IMR-90 (cell line): ENCODE results near the gene GLRX5. TPM values are rescaled to one million over a fixed set of nuclear protein-coding genes. Genes with fewer than 3 reads are reported as not detected.

Experiments
- ATAC-seq: fragments of 200-7000 bp; cut with Tn5 transposase; 2 replicates; pipeline ENCODE4 v1.9.1; 2020; ENCODE audit warnings: low read depth, mild to moderate bottlenecking, moderate library complexity
- BruUV-seq: library from RNA; stranded (reverse); fragments of 400-500 nt; replicated peaks from 2 replicates; lab custom pipeline; 2021; lab: Mats Ljungman, UMichigan
- CTCF ChIA-PET: fragments of 300-600 bp; formaldehyde crosslinking; extraction: SDS; loops from one replicate; lab custom pipeline; 2021; ENCODE audit warnings: antibody characterized with exemption; lab: Yijun Ruan, JAX
- POLR2A ChIA-PET: fragments of 300-600 bp; sonication (Branson Sonifier 250); formaldehyde crosslinking; loops from one replicate; lab custom pipeline; 2022; ENCODE audit warnings: antibody characterized with exemption; ENCODE audit not compliant: unreplicated experiment; lab: Charles Lee
- DNase-seq: peaks from one replicate; pipeline ENCODE4 v3.0.0; 2013
- H2AFZ ChIP-seq: replicated peaks from 2 replicates; pipeline ENCODE3; 2013; ENCODE audit warnings: low read length, mild to moderate bottlenecking; ENCODE audit not compliant: poor library complexity
- H2AK5ac ChIP-seq: 2 replicates; pipeline ENCODE4 v1.6.1; 2013; ENCODE audit warnings: low read depth, low read length, inconsistent platforms
- H2AK9ac ChIP-seq: replicated peaks from 2 replicates; pipeline ENCODE3; 2013; ENCODE audit warnings: mild to moderate bottlenecking, low read depth, low read length, moderate library complexity; ENCODE audit not compliant: poor library complexity
- H2BK120ac ChIP-seq: 2 replicates; pipeline ENCODE4 v1.6.1; 2013; ENCODE audit warnings: low read depth, low read length, inconsistent platforms
- H2BK15ac ChIP-seq: 3 replicates; pipeline ENCODE4 v1.6.1; 2013; ENCODE audit warnings: low read depth, low read length, inconsistent platforms
- H2BK20ac ChIP-seq: 2 replicates; pipeline ENCODE4 v1.6.1; 2013; ENCODE audit warnings: low read depth, mild to moderate bottlenecking, inconsistent platforms, low read length, moderate library complexity
- H2BK5ac ChIP-seq: 2 replicates; pipeline ENCODE4 v1.6.1; 2013; ENCODE audit warnings: mild to moderate bottlenecking, low read depth, low read length, inconsistent platforms; ENCODE audit not compliant: poor library complexity, severe bottlenecking
- H3K14ac ChIP-seq: replicated peaks from 2 replicates; pipeline ENCODE4 v1.6.1; 2013; ENCODE audit warnings: low read depth, low read length, inconsistent platforms
- H3K18ac ChIP-seq: 2 replicates; pipeline ENCODE4 v1.6.1; 2013; ENCODE audit warnings: low read depth, low read length, control low read depth
- H3K23ac ChIP-seq: 2 replicates; pipeline ENCODE4 v1.6.1; 2013; ENCODE audit warnings: low read depth, low read length, inconsistent platforms
- H3K27ac ChIP-seq: 2 replicates; pipeline ENCODE4 v1.5.1; 2013; ENCODE audit warnings: mild to moderate bottlenecking, control low read depth, low read length; ENCODE audit not compliant: insufficient read depth
- H3K27me3 ChIP-seq: 2 replicates; pipeline ENCODE4 v1.6.1; 2013; ENCODE audit warnings: low read length; ENCODE audit not compliant: control insufficient read depth, insufficient read depth
- H3K36me3 ChIP-seq: 2 replicates; pipeline ENCODE4 v1.6.1; 2013; ENCODE audit warnings: low read length, mixed read lengths; ENCODE audit not compliant: control insufficient read depth, insufficient read depth
- H3K4ac ChIP-seq: 2 replicates; pipeline ENCODE4 v1.6.1; 2013; ENCODE audit warnings: low read depth, low read length, inconsistent platforms
- H3K4me1 ChIP-seq: 2 replicates; pipeline ENCODE4 v1.6.1; 2013; ENCODE audit warnings: low read length, mixed read lengths; ENCODE audit not compliant: control insufficient read depth, insufficient read depth
- H3K4me2 ChIP-seq: 2 replicates; pipeline ENCODE4 v1.6.1; 2013; ENCODE audit warnings: low read depth, mild to moderate bottlenecking, control low read depth, low read length, moderate library complexity
- H3K4me3 ChIP-seq: 2 replicates; pipeline ENCODE4 v1.5.1; 2013; ENCODE audit warnings: low read depth, mild to moderate bottlenecking, control low read depth, low read length, moderate library complexity; ENCODE audit not compliant: insufficient read depth
- H3K56ac ChIP-seq: 2 replicates; pipeline ENCODE4 v1.6.1; 2013; ENCODE audit warnings: low read length, inconsistent platforms; ENCODE audit not compliant: insufficient read depth; ENCODE audit errors: extremely low read depth
- H3K79me1 ChIP-seq, 2 experiments: 2 replicates each; pipeline ENCODE4 v1.6.1; 2013; ENCODE audit warnings: low read length in 2 of 2, inconsistent platforms in 1 of 2, low read depth in 1 of 2
- H3K9ac ChIP-seq: 2 replicates; pipeline ENCODE4 v1.6.1; 2013; ENCODE audit warnings: low read depth, low read length, control low read depth
- H3K9me1 ChIP-seq: 2 replicates; pipeline ENCODE4 v1.6.1; 2013; ENCODE audit warnings: low read length, inconsistent platforms; ENCODE audit not compliant: insufficient read depth
- H3K9me3 ChIP-seq: 2 replicates; pipeline ENCODE4 v1.6.1; 2013; ENCODE audit warnings: low read length; ENCODE audit not compliant: control insufficient read depth, insufficient read depth
- H4K20me1 ChIP-seq: 2 replicates; pipeline ENCODE4 v1.6.1; 2013; ENCODE audit warnings: low read length, inconsistent platforms; ENCODE audit not compliant: insufficient read depth
- H4K5ac ChIP-seq: 2 replicates; pipeline ENCODE4 v1.6.1; 2013; ENCODE audit warnings: mild to moderate bottlenecking, low read depth, low read length, control low read depth
- H4K8ac ChIP-seq, 2 experiments: 2 replicates each; pipeline ENCODE4 v1.6.1; 2013; ENCODE audit warnings: low read depth in 2 of 2, low read length in 2 of 2, control low read depth in 1 of 2, inconsistent platforms in 1 of 2
- H4K91ac ChIP-seq: 2 replicates; pipeline ENCODE4 v1.6.1; 2013; ENCODE audit warnings: low read depth, low read length, inconsistent platforms; ENCODE audit not compliant: insufficient read depth
- CHD1 ChIP-seq: IDR thresholded peaks from 2 replicates; pipeline ENCODE4 v1.6.1; 2012; ENCODE audit warnings: low read depth, low read length, improper control_type of control experiment
- FOS ChIP-seq: fragments of 150-350 bp; IDR thresholded peaks from 2 replicates; pipeline ENCODE4 v1.6.1; 2016; ENCODE audit warnings: low read depth, low read length
- MAFK ChIP-seq: IDR thresholded peaks from 2 replicates; pipeline ENCODE4 v1.6.1; 2012; ENCODE audit warnings: low read depth, low read length, improper control_type of control experiment
- MAZ ChIP-seq: IDR thresholded peaks from 2 replicates; pipeline ENCODE4 v1.6.1; 2012; ENCODE audit warnings: low read depth, mild to moderate bottlenecking, low read length, improper control_type of control experiment, moderate library complexity, borderline replicate concordance
- NFE2L2 ChIP-seq: fragments of 150-350 bp; IDR thresholded peaks from 2 replicates; pipeline ENCODE4 v1.6.1; 2016; ENCODE audit warnings: low read depth, mild to moderate bottlenecking, low read length
- POLR2A ChIP-seq: IDR thresholded peaks from 2 replicates; pipeline ENCODE4 v1.6.1; 2012; ENCODE audit warnings: mild to moderate bottlenecking, low read depth, low read length
- RAD21 ChIP-seq: IDR thresholded peaks from 2 replicates; pipeline ENCODE4 v1.6.1; 2012; ENCODE audit warnings: low read length, improper control_type of control experiment
- SMC3 ChIP-seq: fragments of 150-350 bp; IDR thresholded peaks from 2 replicates; pipeline ENCODE4 v1.6.1; 2016; ENCODE audit warnings: low read depth, mild to moderate bottlenecking, antibody characterized with exemption, low read length, moderate library complexity
- WGBS, 2 experiments: methylation state at CpG; one replicate each; pipeline versions ENCODE4 v1.1.5 to v1.1.7; 2013; ENCODE audit warnings: missing lambda C conversion rate in 2 of 2; ENCODE audit not compliant: insufficient read length in 1 of 2; ENCODE audit errors: extremely low coverage in 2 of 2; 5-methylcytosine and 5-hydroxymethylcytosine counted together
- dilution Hi-C: fragments of 300-500 bp; cut with HindIII; formaldehyde crosslinking; loops from one replicate; pipeline ENCODE4 v1.14.3; 2018; ENCODE audit warnings: low sequenced_read_pairs; ENCODE audit not compliant: unreplicated experiment
- in situ Hi-C: fragments of 300-500 bp; cut with MboI; formaldehyde crosslinking; loops from 3 replicates; pipeline ENCODE4 v1.14.3; 2019; ENCODE audit warnings: low sequenced_read_pairs, inconsistent platforms, mixed read lengths
- intact Hi-C: fragments of 100-400 bp; cut with micrococcal nuclease; formaldehyde crosslinking; loops from 2 replicates; pipeline ENCODE4 v1.10.0; 2022
- polyA plus RNA-seq, 3 experiments: library from polyadenylated mRNA; depleted of rRNA; stranded (reverse); fragments of >200 nt; gene quantifications; 2 replicates each; pipeline ENCODE4 v1.2.3, GENCODE V29; 2012; ENCODE audit warnings: low replicate concordance in 1 of 3
- total RNA-seq: library from RNA; depleted of rRNA; stranded (reverse); fragments of >200 nt; gene quantifications from 2 replicates; pipeline ENCODE4 v1.2.3, GENCODE V29; 2012
- TF ChIP-seq, protein P1 (sequence below): fragments of 150-350 bp; IDR thresholded peaks from 2 replicates; pipeline ENCODE4 v1.6.1; 2017; ENCODE audit warnings: mild to moderate bottlenecking, antibody characterized with exemption, low read length, low read depth
- TF ChIP-seq, protein P2 (sequence below): fragments of 150-350 bp; IDR thresholded peaks from 2 replicates; pipeline ENCODE4 v1.6.1; 2016; ENCODE audit warnings: low read depth, mild to moderate bottlenecking, low read length, moderate library complexity, borderline replicate concordance

GLRX5 gene
- total and polyA plus RNA-seq, 2 of the 4 experiments (the other 2 are of a cell fraction): 32.4 to 40.4 TPM

DNA sequence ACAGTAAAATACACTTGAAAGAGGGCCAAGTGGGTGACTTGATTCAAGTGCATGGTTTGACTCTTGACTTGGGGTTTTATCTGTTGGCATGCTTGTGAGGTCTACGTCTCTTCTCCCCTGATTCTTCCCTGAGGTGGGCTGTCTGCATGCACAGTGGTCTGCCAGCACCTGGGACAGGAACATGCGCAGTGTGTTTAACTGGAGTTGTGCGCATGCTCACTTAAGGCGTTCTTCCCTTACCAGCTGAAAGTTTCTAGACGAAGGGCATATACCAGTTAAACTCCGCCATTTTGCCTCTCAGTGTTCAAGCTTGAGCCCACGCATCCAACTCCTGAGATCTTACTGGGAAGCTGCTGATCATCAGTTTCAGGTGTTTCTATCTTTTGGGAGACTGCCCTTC lies 38.5 kb downstream of the GLRX5 start:
- Histone ChIP-seq H2AFZ (no peak overlapping the region), H3K9ac (no peak overlapping the region), H3K56ac (no peak overlapping the region), H3K4ac (no peak overlapping the region), H3K4me3 (no peak overlapping the region), H3K4me2 (no peak overlapping the region), H3K14ac (no peak overlapping the region), H3K9me3 (no peaks in the 10 kb centered on the region), H4K20me1 (no peaks in the 10 kb centered on the region), H4K5ac (no peak overlapping the region), H3K36me3 (no peaks in the 10 kb centered on the region), H2BK120ac (no peak overlapping the region), H2AK9ac (no peak overlapping the region), H2BK15ac (no peak overlapping the region), H3K27me3 (peaks cover 10% of the 10 kb centered on the region; the same call in 1 of the 2 replicates), H3K9me1 (no peaks in the 10 kb centered on the region), H4K91ac (no peak overlapping the region), H4K8ac (no peak overlapping the region), H3K79me1 (no peaks in the 10 kb centered on the region), H3K23ac (no peak overlapping the region), H2BK5ac (no peak overlapping the region), H2AK5ac (no peak overlapping the region), H3K27ac (no peak overlapping the region), H3K18ac (no peak overlapping the region), H3K4me1 (no peaks in the 10 kb centered on the region), H2BK20ac (no peak overlapping the region)
- ATAC-seq (no peak), DNase-seq (no peak)
- dilution Hi-C loops: loop anchor here (25.0 kb wide), 1 partner anchor 214 kb away; no protein-coding TSS in a partner anchor
- in situ Hi-C loops: loop anchor here (25.0 kb wide), 1 partner anchor 839 kb away; no protein-coding TSS in a partner anchor
- no TSS peak for BruUV-seq
- TF ChIP-seq FOS (no peak), POLR2A (no peak), CHD1 (no peak), MAFK (no peak), SMC3 (no peak), NFE2L2 (no peak), RAD21 (no peak), MAZ (no peak)
- TF ChIP-seq, protein P1, sequence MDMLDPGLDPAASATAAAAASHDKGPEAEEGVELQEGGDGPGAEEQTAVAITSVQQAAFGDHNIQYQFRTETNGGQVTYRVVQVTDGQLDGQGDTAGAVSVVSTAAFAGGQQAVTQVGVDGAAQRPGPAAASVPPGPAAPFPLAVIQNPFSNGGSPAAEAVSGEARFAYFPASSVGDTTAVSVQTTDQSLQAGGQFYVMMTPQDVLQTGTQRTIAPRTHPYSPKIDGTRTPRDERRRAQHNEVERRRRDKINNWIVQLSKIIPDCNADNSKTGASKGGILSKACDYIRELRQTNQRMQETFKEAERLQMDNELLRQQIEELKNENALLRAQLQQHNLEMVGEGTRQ: no peak
- TF ChIP-seq, protein P2, sequence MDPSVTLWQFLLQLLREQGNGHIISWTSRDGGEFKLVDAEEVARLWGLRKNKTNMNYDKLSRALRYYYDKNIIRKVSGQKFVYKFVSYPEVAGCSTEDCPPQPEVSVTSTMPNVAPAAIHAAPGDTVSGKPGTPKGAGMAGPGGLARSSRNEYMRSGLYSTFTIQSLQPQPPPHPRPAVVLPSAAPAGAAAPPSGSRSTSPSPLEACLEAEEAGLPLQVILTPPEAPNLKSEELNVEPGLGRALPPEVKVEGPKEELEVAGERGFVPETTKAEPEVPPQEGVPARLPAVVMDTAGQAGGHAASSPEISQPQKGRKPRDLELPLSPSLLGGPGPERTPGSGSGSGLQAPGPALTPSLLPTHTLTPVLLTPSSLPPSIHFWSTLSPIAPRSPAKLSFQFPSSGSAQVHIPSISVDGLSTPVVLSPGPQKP: no peak
- 87% methylated on average over 3 of the region's 7 CpGs; no CpG with 5 or more reads in 1 of the 2 experiments for WGBS, 2 experiments
- ChIA-PET POLR2A (no interaction called here), CTCF (no interaction called here)
- intact Hi-C loops: no loop called here
